ENCODE results near the gene ARHGAP42.

ARHGAP42 gene

GRCh38 chr11:100808904-100809491 is 121.9 kb downstream of the ARHGAP42 start:
- DNase-seq = no peak

- DNase-seq = no peak
These were observed 123.1 kb downstream of the ARHGAP42 start for GRCh38 chr11:100810146-100810545.

- DNase-seq = no peak
These were observed 123.6 kb downstream of the ARHGAP42 start for GRCh38 chr11:100810666-100811065.

- DNase-seq = no peak
These were observed 125.4 kb downstream of the ARHGAP42 start for GRCh38 chr11:100812517-100812916.

GRCh38 chr11:100815787-100816330 is 128.8 kb downstream of the ARHGAP42 start:
- no peak for DNase-seq

- DNase-seq = no peak
These were observed 129.7 kb downstream of the ARHGAP42 start for GRCh38 chr11:100816823-100817222.

GRCh38 chr11:100817620-100818019 is 130.5 kb downstream of the ARHGAP42 start:
- no peak for DNase-seq

GRCh38 chr11:100820621-100821020 is 133.5 kb downstream of the ARHGAP42 start:
- DNase-seq = no peak

GRCh38 chr11:100821198-100821597 is 134.1 kb downstream of the ARHGAP42 start:
- DNase-seq = no peak

GRCh38 chr11:100823360-100823759 is 136.3 kb downstream of the ARHGAP42 start:
- no peak for DNase-seq

GRCh38 chr11:100824041-100824809 is 137.1 kb downstream of the ARHGAP42 start:
- DNase-seq = no peak

- no peak for DNase-seq
These were observed 138.5 kb downstream of the ARHGAP42 start for GRCh38 chr11:100825626-100826025.

- DNase-seq = no peak
These were observed 141.0 kb downstream of the ARHGAP42 start for GRCh38 chr11:100827934-100828661.

GRCh38 chr11:100830274-100830673 is 143.2 kb downstream of the ARHGAP42 start:
- no peak for DNase-seq

GRCh38 chr11:100830978-100831732 is 144.1 kb downstream of the ARHGAP42 start:
- DNase-seq = no peak

- DNase-seq = no peak
These were observed 144.9 kb downstream of the ARHGAP42 start for GRCh38 chr11:100831929-100832494.

- no peak for DNase-seq
These were observed 145.7 kb downstream of the ARHGAP42 start for GRCh38 chr11:100832829-100833228.

GRCh38 chr11:100833276-100833675 is 146.2 kb downstream of the ARHGAP42 start:
- DNase-seq = no peak

- no peak for DNase-seq
These were observed 148.8 kb downstream of the ARHGAP42 start for GRCh38 chr11:100835854-100836253.

GRCh38 chr11:100837311-100837710 is 150.2 kb downstream of the ARHGAP42 start:
- no peak for DNase-seq

- DNase-seq = no peak
These were observed 154.8 kb downstream of the ARHGAP42 start for GRCh38 chr11:100841711-100842407.

GRCh38 chr11:100847696-100848216 is 160.7 kb downstream of the ARHGAP42 start:
- DNase-seq = no peak
